HL-60 (cell line): ENCODE results near the gene STX2.

Experiments
- DNase-seq, 2 experiments: peaks; one replicate each; pipeline ENCODE4 v3.0.0-alpha.2; 2010 to 2020; ENCODE audit warnings: low read depth in 1 of 2, low spot score in 1 of 2
- H3K27ac ChIP-seq: fragments of 250-450 bp; sonication (Bioruptor Pico); replicated peaks from 2 replicates; pipeline ENCODE4 v1.5.1; 2020; ENCODE audit warnings: mild to moderate bottlenecking, moderate library complexity
- H3K27me3 ChIP-seq: fragments of 250-450 bp; sonication (Bioruptor Pico); 2 replicates; pipeline ENCODE4 v1.5.1; 2021; ENCODE audit warnings: mild to moderate bottlenecking, moderate library complexity; ENCODE audit not compliant: insufficient read depth, poor library complexity, severe bottlenecking
- H3K4me3 ChIP-seq: replicated peaks from 2 replicates; pipeline ENCODE4 v1.5.1; 2011; ENCODE audit warnings: mild to moderate bottlenecking, control low read depth, low read length; ENCODE audit not compliant: insufficient read depth
- GABPA ChIP-seq: IDR thresholded peaks from 2 replicates; pipeline ENCODE4 v1.6.1; 2012; ENCODE audit warnings: low read depth
- POLR2AphosphoS5 ChIP-seq: IDR thresholded peaks from 2 replicates; pipeline ENCODE4 v1.6.1; 2012; ENCODE audit warnings: low read depth
- SPI1 ChIP-seq: IDR thresholded peaks from 2 replicates; pipeline ENCODE4 v1.6.1; 2012; ENCODE audit warnings: low read depth, mild to moderate bottlenecking, borderline replicate concordance
- TF ChIP-seq, protein P1 (sequence below): IDR thresholded peaks from 2 replicates; pipeline ENCODE4 v1.6.1; 2012; ENCODE audit warnings: low read depth; ENCODE audit not compliant: insufficient replicate concordance
- TF ChIP-seq, protein P2 (sequence below): IDR thresholded peaks from one replicate; pipeline ENCODE4 v1.5.1; 2011; ENCODE audit warnings: low read length, control low read depth, inconsistent platforms; ENCODE audit not compliant: insufficient read depth

The STX2 gene

DNA sequence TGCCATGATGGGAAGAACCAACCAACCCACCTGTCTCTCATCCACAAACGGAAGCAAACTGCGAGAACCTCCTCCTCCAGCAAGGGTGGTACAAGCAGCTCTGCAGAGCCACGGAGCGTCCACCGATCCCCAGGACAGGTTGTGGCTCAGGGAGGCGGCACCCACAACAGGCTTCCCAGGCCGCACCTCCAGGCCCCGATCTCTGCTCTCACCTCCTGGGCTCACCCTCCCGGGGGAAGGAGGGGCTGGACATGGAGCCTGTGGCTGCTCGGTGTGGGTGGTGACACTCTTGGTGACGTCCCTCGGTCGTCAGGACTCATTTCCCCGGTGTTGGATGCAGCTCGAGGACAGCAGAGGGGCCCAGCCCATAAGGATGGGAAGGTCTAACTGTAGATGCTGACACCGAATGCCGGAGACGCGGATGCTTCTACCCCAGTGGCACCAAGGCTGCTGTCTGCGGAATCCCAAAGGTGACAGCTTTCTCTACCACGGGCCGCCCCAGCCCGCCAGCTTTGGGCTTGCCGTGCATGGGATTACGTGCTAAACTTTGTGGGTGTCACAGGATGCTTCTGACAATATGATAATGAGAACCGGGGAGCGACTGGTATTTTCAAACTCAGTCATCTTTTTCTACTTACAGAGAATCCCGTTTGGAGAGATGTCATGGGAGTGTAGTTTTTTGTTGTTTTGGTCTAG lies 58.0 kb downstream of the STX2 start:
- Histone ChIP-seq H3K27me3 (peaks cover 8% of the 10 kb centered on the region), H3K4me3 (no peak overlapping the region), H3K27ac (no peak overlapping the region)
- TF ChIP-seq GABPA = no peak
- no peak for TF ChIP-seq SPI1
- TF ChIP-seq, protein P1, sequence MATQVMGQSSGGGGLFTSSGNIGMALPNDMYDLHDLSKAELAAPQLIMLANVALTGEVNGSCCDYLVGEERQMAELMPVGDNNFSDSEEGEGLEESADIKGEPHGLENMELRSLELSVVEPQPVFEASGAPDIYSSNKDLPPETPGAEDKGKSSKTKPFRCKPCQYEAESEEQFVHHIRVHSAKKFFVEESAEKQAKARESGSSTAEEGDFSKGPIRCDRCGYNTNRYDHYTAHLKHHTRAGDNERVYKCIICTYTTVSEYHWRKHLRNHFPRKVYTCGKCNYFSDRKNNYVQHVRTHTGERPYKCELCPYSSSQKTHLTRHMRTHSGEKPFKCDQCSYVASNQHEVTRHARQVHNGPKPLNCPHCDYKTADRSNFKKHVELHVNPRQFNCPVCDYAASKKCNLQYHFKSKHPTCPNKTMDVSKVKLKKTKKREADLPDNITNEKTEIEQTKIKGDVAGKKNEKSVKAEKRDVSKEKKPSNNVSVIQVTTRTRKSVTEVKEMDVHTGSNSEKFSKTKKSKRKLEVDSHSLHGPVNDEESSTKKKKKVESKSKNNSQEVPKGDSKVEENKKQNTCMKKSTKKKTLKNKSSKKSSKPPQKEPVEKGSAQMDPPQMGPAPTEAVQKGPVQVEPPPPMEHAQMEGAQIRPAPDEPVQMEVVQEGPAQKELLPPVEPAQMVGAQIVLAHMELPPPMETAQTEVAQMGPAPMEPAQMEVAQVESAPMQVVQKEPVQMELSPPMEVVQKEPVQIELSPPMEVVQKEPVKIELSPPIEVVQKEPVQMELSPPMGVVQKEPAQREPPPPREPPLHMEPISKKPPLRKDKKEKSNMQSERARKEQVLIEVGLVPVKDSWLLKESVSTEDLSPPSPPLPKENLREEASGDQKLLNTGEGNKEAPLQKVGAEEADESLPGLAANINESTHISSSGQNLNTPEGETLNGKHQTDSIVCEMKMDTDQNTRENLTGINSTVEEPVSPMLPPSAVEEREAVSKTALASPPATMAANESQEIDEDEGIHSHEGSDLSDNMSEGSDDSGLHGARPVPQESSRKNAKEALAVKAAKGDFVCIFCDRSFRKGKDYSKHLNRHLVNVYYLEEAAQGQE = no peak
- TF ChIP-seq POLR2AphosphoS5 = no peak
- TF ChIP-seq, protein P2, sequence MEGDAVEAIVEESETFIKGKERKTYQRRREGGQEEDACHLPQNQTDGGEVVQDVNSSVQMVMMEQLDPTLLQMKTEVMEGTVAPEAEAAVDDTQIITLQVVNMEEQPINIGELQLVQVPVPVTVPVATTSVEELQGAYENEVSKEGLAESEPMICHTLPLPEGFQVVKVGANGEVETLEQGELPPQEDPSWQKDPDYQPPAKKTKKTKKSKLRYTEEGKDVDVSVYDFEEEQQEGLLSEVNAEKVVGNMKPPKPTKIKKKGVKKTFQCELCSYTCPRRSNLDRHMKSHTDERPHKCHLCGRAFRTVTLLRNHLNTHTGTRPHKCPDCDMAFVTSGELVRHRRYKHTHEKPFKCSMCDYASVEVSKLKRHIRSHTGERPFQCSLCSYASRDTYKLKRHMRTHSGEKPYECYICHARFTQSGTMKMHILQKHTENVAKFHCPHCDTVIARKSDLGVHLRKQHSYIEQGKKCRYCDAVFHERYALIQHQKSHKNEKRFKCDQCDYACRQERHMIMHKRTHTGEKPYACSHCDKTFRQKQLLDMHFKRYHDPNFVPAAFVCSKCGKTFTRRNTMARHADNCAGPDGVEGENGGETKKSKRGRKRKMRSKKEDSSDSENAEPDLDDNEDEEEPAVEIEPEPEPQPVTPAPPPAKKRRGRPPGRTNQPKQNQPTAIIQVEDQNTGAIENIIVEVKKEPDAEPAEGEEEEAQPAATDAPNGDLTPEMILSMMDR = no peak
- no peak for DNase-seq

DNA sequence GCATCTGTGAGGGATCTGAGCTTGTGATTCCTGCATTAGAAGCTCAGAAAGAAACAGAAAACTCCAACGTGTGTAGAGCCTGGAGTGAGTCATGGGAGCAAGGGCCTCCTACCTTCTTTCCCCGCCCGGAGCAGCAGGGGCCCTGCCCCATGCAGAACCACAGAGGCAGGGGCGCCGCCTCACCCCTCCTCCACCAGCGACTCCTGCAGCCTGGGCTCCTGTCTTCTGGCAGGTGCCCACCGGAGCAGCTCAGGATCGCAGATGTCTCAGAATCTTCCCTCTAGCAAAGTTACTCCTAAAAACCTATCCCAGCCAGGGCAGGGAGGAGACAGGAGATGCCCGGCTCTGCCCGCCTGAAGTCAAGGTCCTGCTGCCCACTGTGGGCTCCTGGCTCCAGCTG lies 58.7 kb downstream of the STX2 start:
- H3K4me3 ChIP-seq = no peak overlapping the region
- H3K27me3 ChIP-seq = peaks cover 12% of the 10 kb centered on the region
- TF ChIP-seq SPI1 = no peak
- TF ChIP-seq, protein P1 = no peak
- DNase-seq = no peak
- no peak overlapping the region for H3K27ac ChIP-seq

DNA sequence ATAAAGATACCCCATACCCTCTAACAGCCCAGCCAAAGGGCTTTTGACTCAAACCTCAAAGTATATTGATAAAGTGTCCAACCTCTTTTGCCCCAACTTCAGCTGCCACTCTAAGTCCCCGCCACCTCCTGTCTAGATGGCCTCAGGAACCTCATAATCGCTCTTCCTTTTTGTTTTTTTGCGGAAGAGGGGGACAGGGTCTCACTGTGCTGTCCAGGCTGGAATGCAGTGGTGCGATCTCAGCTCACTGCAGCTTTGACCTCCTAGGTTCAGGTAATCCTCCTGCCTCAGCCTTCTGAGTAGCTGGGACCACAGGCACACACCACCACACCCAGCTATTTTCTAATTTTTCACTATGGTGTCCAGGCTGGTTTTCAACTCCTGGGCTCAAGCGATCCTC lies 60.3 kb downstream of the STX2 start:
- Histone ChIP-seq H3K4me3 (no peak overlapping the region), H3K27ac (no peak overlapping the region), H3K27me3 (peaks cover 12% of the 10 kb centered on the region)
- no peak for DNase-seq
- TF ChIP-seq, protein P2 = no peak
- TF ChIP-seq, protein P1 = no peak
- TF ChIP-seq GABPA (no peak), SPI1 (no peak), POLR2AphosphoS5 (no peak)
